Measurements from ENCODE around the gene ASNS. TPM values are rescaled to one million over a fixed set of nuclear protein-coding genes. Genes with fewer than 3 reads are reported as not detected.

The ASNS gene
- total and polyA plus RNA-seq, 10 of the 15 experiments (the other 5 are each of a cell fraction or from before 2014, with no cell fraction given), result 33.1 to 105 (median 67.4) TPM

- ChIA-PET SMC1A (ENCODE audit: uncharacterized antibody, unreplicated experiment) (no interaction called here), POLR2A (no interaction called here), RAD21 (ENCODE audit: unreplicated experiment) (no interaction called here), CTCF (no interaction called here)
- DNase-seq (ENCODE audit: low read depth, low spot score) (no peak), FAIRE-seq (no peak), ATAC-seq (no peak)
- no peak overlapping the region for H3K4me3 ChIP-seq
- in situ Hi-C loops (cut with MboI) (no loop called here), intact Hi-C loops (cut with micrococcal nuclease; ENCODE audit: unreplicated experiment) (no loop called here)
- H4K20me1 ChIP-seq (ENCODE audit: control insufficient read depth, insufficient read depth), result no peaks in the 10 kb centered on the region
- no peak overlapping the region for H3K9ac ChIP-seq (ENCODE audit: control insufficient read depth, insufficient read depth, low read length)
- WGBS (ENCODE audit: insufficient coverage, insufficient replicate concordance, low lambda C conversion rate, missing lambda C conversion rate), result 98% methylated on average over 4 of the region's 4 CpGs
- no TSS peak for BruUV-seq (replicated peaks)
- no peak overlapping the region for H3K4me2 ChIP-seq (ENCODE audit: control insufficient read depth, insufficient read depth)
- H2AFZ ChIP-seq (ENCODE audit: control insufficient read depth, low read depth, low read length), result no peak overlapping the region
- H3K9me3 ChIP-seq (replicated peaks; ENCODE audit: control insufficient read depth, insufficient read depth, low read length), result no peaks in the 10 kb centered on the region
- no peaks in the 10 kb centered on the region for H3K27me3 ChIP-seq (replicated peaks in 1 of 2; ENCODE audit: control insufficient read depth in 2 of 2, insufficient read depth in 2 of 2, low read length in 1 of 2)
- H3K27ac ChIP-seq (ENCODE audit: control insufficient read depth, insufficient read depth), result no peak overlapping the region
- no peaks in the 10 kb centered on the region for H3K79me2 ChIP-seq (ENCODE audit: control insufficient read depth, insufficient read depth, low read length)
- H3K4me1 ChIP-seq (ENCODE audit: control insufficient read depth, insufficient read depth, low read length), result no peaks in the 10 kb centered on the region
- H3K36me3 ChIP-seq (ENCODE audit: control insufficient read depth in 2 of 2, insufficient read depth in 2 of 2, low read length in 1 of 2), result peaks cover 0 to 2% of the 10 kb centered on the region in 2 experiments; a peak in 2 of 4 replicates
- TF ChIP-seq, protein P1, sequence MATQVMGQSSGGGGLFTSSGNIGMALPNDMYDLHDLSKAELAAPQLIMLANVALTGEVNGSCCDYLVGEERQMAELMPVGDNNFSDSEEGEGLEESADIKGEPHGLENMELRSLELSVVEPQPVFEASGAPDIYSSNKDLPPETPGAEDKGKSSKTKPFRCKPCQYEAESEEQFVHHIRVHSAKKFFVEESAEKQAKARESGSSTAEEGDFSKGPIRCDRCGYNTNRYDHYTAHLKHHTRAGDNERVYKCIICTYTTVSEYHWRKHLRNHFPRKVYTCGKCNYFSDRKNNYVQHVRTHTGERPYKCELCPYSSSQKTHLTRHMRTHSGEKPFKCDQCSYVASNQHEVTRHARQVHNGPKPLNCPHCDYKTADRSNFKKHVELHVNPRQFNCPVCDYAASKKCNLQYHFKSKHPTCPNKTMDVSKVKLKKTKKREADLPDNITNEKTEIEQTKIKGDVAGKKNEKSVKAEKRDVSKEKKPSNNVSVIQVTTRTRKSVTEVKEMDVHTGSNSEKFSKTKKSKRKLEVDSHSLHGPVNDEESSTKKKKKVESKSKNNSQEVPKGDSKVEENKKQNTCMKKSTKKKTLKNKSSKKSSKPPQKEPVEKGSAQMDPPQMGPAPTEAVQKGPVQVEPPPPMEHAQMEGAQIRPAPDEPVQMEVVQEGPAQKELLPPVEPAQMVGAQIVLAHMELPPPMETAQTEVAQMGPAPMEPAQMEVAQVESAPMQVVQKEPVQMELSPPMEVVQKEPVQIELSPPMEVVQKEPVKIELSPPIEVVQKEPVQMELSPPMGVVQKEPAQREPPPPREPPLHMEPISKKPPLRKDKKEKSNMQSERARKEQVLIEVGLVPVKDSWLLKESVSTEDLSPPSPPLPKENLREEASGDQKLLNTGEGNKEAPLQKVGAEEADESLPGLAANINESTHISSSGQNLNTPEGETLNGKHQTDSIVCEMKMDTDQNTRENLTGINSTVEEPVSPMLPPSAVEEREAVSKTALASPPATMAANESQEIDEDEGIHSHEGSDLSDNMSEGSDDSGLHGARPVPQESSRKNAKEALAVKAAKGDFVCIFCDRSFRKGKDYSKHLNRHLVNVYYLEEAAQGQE (IDR thresholded peaks at IDR 0.05; ENCODE audit: low read depth, low read length), result no peak
- TF ChIP-seq RELB (IDR thresholded peaks at IDR 0.05; ENCODE audit: low read depth), result no peak
- no peak for TF ChIP-seq RB1 (IDR thresholded peaks at IDR 0.05; ENCODE audit: borderline replicate concordance)
- no peak for TF ChIP-seq USF1 (IDR thresholded peaks at IDR 0.05; ENCODE audit: borderline replicate concordance, extremely low read length, insufficient read depth, low read depth, low read length)
- no peak for TF ChIP-seq ZBTB33 (IDR thresholded peaks at IDR 0.05)
- no peak for TF ChIP-seq HDAC6 (IDR thresholded peaks at IDR 0.05; ENCODE audit: unreplicated experiment)
- TF ChIP-seq IKZF2 (IDR thresholded peaks at IDR 0.05), result no peak
- TF ChIP-seq, protein P2, sequence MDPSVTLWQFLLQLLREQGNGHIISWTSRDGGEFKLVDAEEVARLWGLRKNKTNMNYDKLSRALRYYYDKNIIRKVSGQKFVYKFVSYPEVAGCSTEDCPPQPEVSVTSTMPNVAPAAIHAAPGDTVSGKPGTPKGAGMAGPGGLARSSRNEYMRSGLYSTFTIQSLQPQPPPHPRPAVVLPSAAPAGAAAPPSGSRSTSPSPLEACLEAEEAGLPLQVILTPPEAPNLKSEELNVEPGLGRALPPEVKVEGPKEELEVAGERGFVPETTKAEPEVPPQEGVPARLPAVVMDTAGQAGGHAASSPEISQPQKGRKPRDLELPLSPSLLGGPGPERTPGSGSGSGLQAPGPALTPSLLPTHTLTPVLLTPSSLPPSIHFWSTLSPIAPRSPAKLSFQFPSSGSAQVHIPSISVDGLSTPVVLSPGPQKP (IDR thresholded peaks at IDR 0.05; ENCODE audit: low read depth, low read length), result no peak
- TF ChIP-seq, protein P3, sequence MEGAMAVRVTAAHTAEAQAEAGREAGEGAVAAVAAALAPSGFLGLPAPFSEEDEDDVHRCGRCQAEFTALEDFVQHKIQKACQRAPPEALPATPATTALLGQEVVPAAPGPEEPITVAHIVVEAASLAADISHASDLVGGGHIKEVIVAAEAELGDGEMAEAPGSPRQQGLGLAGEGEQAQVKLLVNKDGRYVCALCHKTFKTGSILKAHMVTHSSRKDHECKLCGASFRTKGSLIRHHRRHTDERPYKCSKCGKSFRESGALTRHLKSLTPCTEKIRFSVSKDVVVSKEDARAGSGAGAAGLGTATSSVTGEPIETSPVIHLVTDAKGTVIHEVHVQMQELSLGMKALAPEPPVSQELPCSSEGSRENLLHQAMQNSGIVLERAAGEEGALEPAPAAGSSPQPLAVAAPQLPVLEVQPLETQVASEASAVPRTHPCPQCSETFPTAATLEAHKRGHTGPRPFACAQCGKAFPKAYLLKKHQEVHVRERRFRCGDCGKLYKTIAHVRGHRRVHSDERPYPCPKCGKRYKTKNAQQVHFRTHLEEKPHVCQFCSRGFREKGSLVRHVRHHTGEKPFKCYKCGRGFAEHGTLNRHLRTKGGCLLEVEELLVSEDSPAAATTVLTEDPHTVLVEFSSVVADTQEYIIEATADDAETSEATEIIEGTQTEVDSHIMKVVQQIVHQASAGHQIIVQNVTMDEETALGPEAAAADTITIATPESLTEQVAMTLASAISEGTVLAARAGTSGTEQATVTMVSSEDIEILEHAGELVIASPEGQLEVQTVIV (IDR thresholded peaks at IDR 0.05; ENCODE audit: borderline replicate concordance, partially characterized antibody), result no peak
- TF ChIP-seq YY1 (IDR thresholded peaks at IDR 0.05; ENCODE audit: low read depth, low read length), result no peak
Observed at GRCh38 chr7:97859606-97860204, 12.5 kb downstream of the ASNS start.

Data from GM12878 (cell line).